K562 (cell line): ENCODE data around the gene RCL1. TPM values are rescaled to one million over a fixed set of nuclear protein-coding genes. Genes with fewer than 3 reads are reported as not detected.
A peak's percentile ranks its signal among the peaks of the same experiment; 100 is the strongest.

Experiments
- ATAC-seq: fragments of 200-7000 bp; cut with Tn5 transposase; 3 replicates; pipeline ENCODE4 v1.9.1; 2020; ENCODE audit warnings: moderate library complexity
- BruUV-seq: library from RNA; stranded (reverse); fragments of 400-500 nt; replicated peaks from 2 replicates; lab custom pipeline; 2021; lab: Mats Ljungman, UMichigan
- CTCF ChIA-PET: fragments of 300-600 bp; formaldehyde crosslinking; extraction: SDS; loops from one replicate; lab custom pipeline; 2021; ENCODE audit warnings: low intra/inter-chr PET ratio; lab: Yijun Ruan, JAX
- POLR2A ChIA-PET: fragments of 300-600, 350-650 bp; sonication (Branson Sonifier 250); formaldehyde crosslinking; extraction: SDS; loops from one replicate; lab custom pipeline; 2021; ENCODE audit warnings: antibody characterized with exemption, inconsistent platforms; lab: Yijun Ruan, JAX
- DNase-seq, 4 experiments: peaks; one replicate each; pipeline versions ENCODE4 v3.0.0 to v3.0.0-alpha.2; 2011 to 2018; ENCODE audit warnings: low spot score in 3 of 4, mixed read lengths in 3 of 4; ENCODE audit errors: extremely low read depth in 1 of 4
- FAIRE-seq: peaks from 2 replicates; lab custom pipeline; 2011; peaks lifted over from hg19 to GRCh38; lab: Jason Lieb, UNC
- H2AFZ ChIP-seq: 2 replicates; pipeline ENCODE4 v1.6.0; 2011; ENCODE audit warnings: low read depth, low read length, control low read depth, inconsistent platforms
- H3K27ac ChIP-seq: fragments of 200-600 bp; 3 replicates; pipeline ENCODE4 v1.8.0; 2011; ENCODE audit warnings: low read depth, mild to moderate bottlenecking, control low read depth, inconsistent platforms, low read length, moderate library complexity, mixed read lengths; ENCODE audit errors: extremely low read depth
- H3K27me3 ChIP-seq, 2 experiments: fragments of 300-600 bp in 1 of 2; 2 replicates in 1 of 2; 3 replicates in 1 of 2; pipeline versions ENCODE4 v1.6.0 to v1.8.0; 2011; ENCODE audit warnings: inconsistent platforms in 2 of 2, low read length in 2 of 2, mild to moderate bottlenecking in 1 of 2, mixed read lengths in 1 of 2, moderate library complexity in 1 of 2; ENCODE audit not compliant: control insufficient read depth in 2 of 2, insufficient read depth in 2 of 2
- H3K36me3 ChIP-seq: fragments of 300-600 bp; 3 replicates; pipeline ENCODE4 v1.8.0; 2011; ENCODE audit warnings: mild to moderate bottlenecking, low read length, inconsistent platforms; ENCODE audit not compliant: control insufficient read depth, insufficient read depth
- H3K4me1 ChIP-seq, 2 experiments: fragments of 200-600 bp in 1 of 2; replicated peaks in 1 of 2; 2 replicates in 1 of 2; 3 replicates in 1 of 2; pipeline versions ENCODE4 v1.5.1 to v1.8.0; 2011; ENCODE audit warnings: inconsistent platforms in 2 of 2, low read length in 2 of 2, mild to moderate bottlenecking in 1 of 2, mixed read lengths in 1 of 2, moderate library complexity in 1 of 2; ENCODE audit not compliant: control insufficient read depth in 2 of 2, insufficient read depth in 2 of 2
- H3K4me2 ChIP-seq: 2 replicates; pipeline ENCODE4 v1.6.1; 2011; ENCODE audit warnings: low read length, control low read depth, inconsistent platforms, mixed read lengths; ENCODE audit not compliant: insufficient read depth
- H3K4me3 ChIP-seq: fragments of 200-600 bp; sonication (generic), shearing (Covaris generic); 2 replicates; pipeline ENCODE4 v1.5.1; 2016; ENCODE audit warnings: control low read depth, inconsistent platforms
- H3K79me2 ChIP-seq: fragments of 200-600 bp; 3 replicates; pipeline ENCODE4 v1.8.0; 2011; ENCODE audit warnings: low read length, inconsistent platforms; ENCODE audit not compliant: control insufficient read depth, insufficient read depth
- H3K9ac ChIP-seq, 2 experiments: 2 replicates each; pipeline versions ENCODE4 v1.6.0 to v1.6.1; 2011; ENCODE audit warnings: low read depth in 2 of 2, low read length in 2 of 2, control low read depth in 1 of 2, inconsistent platforms in 1 of 2, mild to moderate bottlenecking in 1 of 2, mixed read lengths in 1 of 2; ENCODE audit not compliant: insufficient read depth in 1 of 2
- H3K9me1 ChIP-seq: one replicate; pipeline ENCODE4 v1.6.0; 2011; ENCODE audit warnings: inconsistent platforms, mild to moderate bottlenecking, low read length, moderate library complexity; ENCODE audit not compliant: control insufficient read depth, insufficient read depth
- H3K9me3 ChIP-seq: replicated peaks from 2 replicates; pipeline ENCODE4 v1.5.1; 2011; ENCODE audit warnings: low read depth, low read length, inconsistent platforms; ENCODE audit not compliant: control insufficient read depth, insufficient read depth
- H4K20me1 ChIP-seq: replicated peaks from 2 replicates; pipeline ENCODE4 v1.6.1; 2011; ENCODE audit warnings: low read length, inconsistent platforms, mixed read lengths; ENCODE audit not compliant: control insufficient read depth, insufficient read depth
- ADNP ChIP-seq: fragments of 200-800 bp; sonication (Bioruptor generic); IDR thresholded peaks from 2 replicates; pipeline ENCODE4 v1.6.1; 2016; ENCODE audit warnings: missing genetic modification characterization, missing compliant biosample characterization
- BCOR ChIP-seq: fragments of 450-650 bp; IDR thresholded peaks from 2 replicates; pipeline ENCODE4 v1.6.1; 2016
- CBX3 ChIP-seq, 2 experiments: IDR thresholded peaks; 1 replicate in 1 of 2; 2 replicates in 1 of 2; pipeline ENCODE4 v1.6.1; 2012; ENCODE audit warnings: inconsistent platforms in 2 of 2, low read length in 2 of 2, borderline replicate concordance in 1 of 2, control low read depth in 1 of 2
- GABPA ChIP-seq: fragments of 200-800 bp; sonication (Bioruptor generic); conservative IDR thresholded peaks from 2 replicates; pipeline ENCODE4 v1.6.1; 2016; ENCODE audit warnings: low read depth, missing genetic modification characterization, missing compliant biosample characterization
- NFIC ChIP-seq: fragments of 450-650 bp; IDR thresholded peaks from 2 replicates; pipeline ENCODE4 v1.6.1; 2017; ENCODE audit warnings: mild to moderate bottlenecking, inconsistent platforms
- RBM25 ChIP-seq: fragments of 200-400 bp; formaldehyde crosslinking; IDR thresholded peaks from 2 replicates; pipeline ENCODE4 v1.6.1; 2018; ENCODE audit warnings: low read length, low read depth, moderate library complexity; ENCODE audit not compliant: severe bottlenecking
- SMARCA4 ChIP-seq: fragments of 450-650 bp; IDR thresholded peaks from 2 replicates; pipeline ENCODE4 v1.6.1; 2016
- SMARCC2 ChIP-seq: fragments of 450-650 bp; IDR thresholded peaks from 2 replicates; pipeline ENCODE4 v1.6.1; 2017; ENCODE audit warnings: antibody characterized with exemption, moderate library complexity, mild to moderate bottlenecking, low read depth
- SPI1 ChIP-seq: IDR thresholded peaks from 2 replicates; pipeline ENCODE4 v1.6.1; 2011; ENCODE audit warnings: low read depth, low read length, control low read depth, borderline replicate concordance
- ZNF121 ChIP-seq: sonication (generic); formaldehyde crosslinking; conservative IDR thresholded peaks from 2 replicates; pipeline ENCODE4 v1.8.0; 2022; ENCODE audit warnings: missing genetic modification reagents
- ZSCAN32 ChIP-seq: fragments of 450-650 bp; formaldehyde crosslinking; IDR thresholded peaks from 2 replicates; pipeline ENCODE4 v1.4.0; 2020; ENCODE audit warnings: mild to moderate bottlenecking, moderate library complexity
- WGBS: fragments of 100-300 bp; shearing (Covaris generic); methylation state at CpG from one replicate; pipeline ENCODE4 v1.1.6; 2016; ENCODE audit warnings: low coverage, mixed read lengths; ENCODE audit not compliant: insufficient coverage; ENCODE audit errors: missing lambda C conversion rate; 5-methylcytosine and 5-hydroxymethylcytosine counted together
- in situ Hi-C: fragments of 300-500 bp; cut with MboI; formaldehyde crosslinking; loops from 4 replicates; pipeline ENCODE4 v1.15.0; 2018; ENCODE audit warnings: inconsistent platforms, mixed read lengths
- intact Hi-C: fragments of 100-400 bp; cut with micrococcal nuclease; formaldehyde crosslinking; loops from 2 replicates; pipeline ENCODE4 v1.14.2; 2022
- polyA plus RNA-seq, 8 experiments: library from polyadenylated mRNA; depleted of rRNA in 4 of 8; stranded (reverse) in 5 of 8; unstranded in 3 of 8; fragments of >200 nt; fragmentation: Nextera tagmentation in 2 of 8; fragmentation: Illumina TruSeq in 1 of 8; extraction: Ambion mirVana in 2 of 8; extraction: Trizol in 1 of 8; gene quantifications; 2 replicates each; pipeline versions ENCODE4 v1.2.1 to v1.2.3, GENCODE V29; 2011 to 2014; ENCODE audit warnings: inconsistent platforms in 1 of 8, missing spikeins in 1 of 8
- total RNA-seq, 7 experiments: library from RNA; depleted of rRNA in 6 of 7; stranded (reverse); fragments of >200 nt in 6 of 7; fragmentation: Illumina TruSeq in 2 of 7; extraction: Trizol in 2 of 7; gene quantifications; 2 replicates each; pipeline versions ENCODE4 v1.2.1 to v1.2.3, GENCODE V29; 2011 to 2021; ENCODE audit warnings: low replicate concordance in 1 of 7
- TF ChIP-seq, protein P1 (sequence below): sonication (generic); formaldehyde crosslinking; IDR thresholded peaks from 2 replicates; pipeline ENCODE4 v1.9.0; 2022; ENCODE audit warnings: mild to moderate bottlenecking, missing genetic modification reagents
- TF ChIP-seq, protein P2 (sequence below), 2 experiments: fragments of 450-650 bp; IDR thresholded peaks; 2 replicates each; pipeline ENCODE4 v1.6.1; 2016

Gene RCL1
- total and polyA plus RNA-seq, 9 of the 15 experiments (the other 6 are each of a cell fraction or from before 2014, with no cell fraction given) = 24.0 to 67.7 (median 38.6) TPM

DNA sequence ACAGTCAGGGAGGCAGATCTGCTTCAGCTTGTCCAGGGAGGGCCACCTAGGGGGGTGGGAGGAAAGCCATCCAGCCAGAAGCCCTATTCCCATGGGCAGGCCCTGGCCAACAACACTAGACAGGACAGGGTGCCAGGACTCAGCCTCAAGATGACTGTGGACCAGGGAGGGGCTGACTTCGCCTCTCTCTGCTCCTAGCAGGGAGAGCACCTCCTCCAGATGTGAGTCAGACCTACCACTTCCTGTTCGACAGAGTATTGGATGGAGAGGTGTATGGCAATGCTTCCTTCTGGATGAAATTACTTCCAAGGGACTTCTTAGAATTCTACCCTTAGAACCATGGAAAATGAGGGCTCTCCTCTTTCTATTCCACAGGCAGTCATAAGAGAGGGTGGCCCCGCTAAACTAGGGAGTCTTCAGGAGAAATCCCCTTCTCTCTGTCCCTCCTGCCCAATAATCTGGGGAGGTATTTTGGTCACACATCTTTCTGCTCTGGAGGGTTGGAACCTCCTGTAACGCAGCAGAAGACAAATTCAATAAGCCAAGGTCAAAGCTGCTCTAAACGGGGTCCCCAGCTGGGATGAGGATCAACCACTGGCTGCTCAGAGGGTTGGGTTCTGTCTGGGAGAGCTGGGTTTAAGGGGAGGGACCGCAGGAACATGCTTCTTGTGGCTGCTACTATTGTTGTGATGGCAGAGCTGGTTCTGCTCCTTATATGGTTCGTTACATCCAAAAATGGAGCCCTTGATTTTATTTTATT lies 23.2 kb upstream of the RCL1 start (continued):
- TF ChIP-seq GABPA (tag) = 0 out of 2 replicates have a peak, but pooled peaks have one; percentile 26
- TF ChIP-seq SMARCA4 = 0 out of 2 replicates have a peak, but pooled peaks have one; percentile 45
- peak; percentile 79 for TF ChIP-seq SPI1
- no peak for TF ChIP-seq ZSCAN32 (CRISPR knock-in tag)
- no peak for TF ChIP-seq SMARCC2

DNA sequence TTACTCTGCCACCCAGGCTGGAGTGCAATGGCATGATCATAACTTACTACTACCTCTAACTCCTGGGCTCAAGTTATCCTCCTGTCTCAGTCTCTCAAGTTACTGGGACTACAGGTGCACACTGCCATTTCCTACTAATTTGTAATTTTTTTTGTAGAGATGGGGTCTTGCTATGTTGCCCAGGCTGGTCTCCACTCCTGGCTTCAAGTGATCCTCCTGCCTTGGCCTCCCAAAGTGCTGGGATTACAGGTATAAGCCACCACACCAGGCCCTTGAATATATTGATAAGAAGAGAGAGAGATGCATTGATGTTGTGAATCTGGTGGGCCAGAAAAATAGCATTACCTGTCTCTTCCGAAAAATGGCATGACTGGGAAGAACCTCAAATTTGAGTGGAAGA lies 21.0 kb upstream of the RCL1 start:
- Histone ChIP-seq H3K4me3 (no peak overlapping the region), H3K4me1 (peaks cover 8 to 12% of the 10 kb centered on the region in 2 experiments; a peak in 3 of 5 replicates), H4K20me1 (no peaks in the 10 kb centered on the region), H3K9me1 (no peaks in the 10 kb centered on the region), H3K36me3 (no peaks in the 10 kb centered on the region), H3K9me3 (no peaks in the 10 kb centered on the region), H3K27ac (no peak overlapping the region), H3K79me2 (no peaks in the 10 kb centered on the region), H3K9ac (no peak overlapping the region), H3K4me2 (no peak overlapping the region), H3K27me3 (no peaks in the 10 kb centered on the region), H2AFZ (no peak overlapping the region)
- no peak for ATAC-seq
- TF ChIP-seq, protein P1, sequence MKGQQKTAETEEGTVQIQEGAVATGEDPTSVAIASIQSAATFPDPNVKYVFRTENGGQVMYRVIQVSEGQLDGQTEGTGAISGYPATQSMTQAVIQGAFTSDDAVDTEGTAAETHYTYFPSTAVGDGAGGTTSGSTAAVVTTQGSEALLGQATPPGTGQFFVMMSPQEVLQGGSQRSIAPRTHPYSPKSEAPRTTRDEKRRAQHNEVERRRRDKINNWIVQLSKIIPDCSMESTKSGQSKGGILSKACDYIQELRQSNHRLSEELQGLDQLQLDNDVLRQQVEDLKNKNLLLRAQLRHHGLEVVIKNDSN (CRISPR knock-in tag) = no peak
- 0 out of 2 replicates have a peak, but pooled peaks have one; percentile 18 for TF ChIP-seq BCOR
- peak; percentile 85 for TF ChIP-seq ZNF121 (CRISPR knock-in tag)
- TF ChIP-seq RBM25 = peak; percentile 32
- TF ChIP-seq ADNP (tag) = no peak
- TF ChIP-seq CBX3 (IDR thresholded peaks at IDR 0.05; ENCODE audit: borderline replicate concordance in 1 of 2, low read length in 2 of 2) = no peak
- TF ChIP-seq NFIC = no peak
- TF ChIP-seq, protein P2, sequence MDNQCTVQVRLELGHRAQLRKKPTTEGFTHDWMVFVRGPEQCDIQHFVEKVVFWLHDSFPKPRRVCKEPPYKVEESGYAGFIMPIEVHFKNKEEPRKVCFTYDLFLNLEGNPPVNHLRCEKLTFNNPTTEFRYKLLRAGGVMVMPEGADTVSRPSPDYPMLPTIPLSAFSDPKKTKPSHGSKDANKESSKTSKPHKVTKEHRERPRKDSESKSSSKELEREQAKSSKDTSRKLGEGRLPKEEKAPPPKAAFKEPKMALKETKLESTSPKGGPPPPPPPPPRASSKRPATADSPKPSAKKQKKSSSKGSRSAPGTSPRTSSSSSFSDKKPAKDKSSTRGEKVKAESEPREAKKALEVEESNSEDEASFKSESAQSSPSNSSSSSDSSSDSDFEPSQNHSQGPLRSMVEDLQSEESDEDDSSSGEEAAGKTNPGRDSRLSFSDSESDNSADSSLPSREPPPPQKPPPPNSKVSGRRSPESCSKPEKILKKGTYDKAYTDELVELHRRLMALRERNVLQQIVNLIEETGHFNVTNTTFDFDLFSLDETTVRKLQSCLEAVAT (IDR thresholded peaks at IDR 0.05) = no peak
- no peak for FAIRE-seq
- POLR2A ChIA-PET = interaction anchor here (0.7 kb wide), 1 partner anchor 9 kb away, joined by 3 read pairs; no protein-coding TSS in a partner anchor
- in situ Hi-C loops (no loop called here), intact Hi-C loops (no loop called here)
- 88% methylated on average over 1 of the region's 1 CpG for whole genome bisulfite sequencing
- DNase-seq = no peak
- no TSS peak for BruUV-seq
- CTCF ChIA-PET = no interaction called here
